Renal cortex interstitium (tissue), 11 donors: ENCODE data around the gene YIPF1. TPM values are rescaled to one million over a fixed set of nuclear protein-coding genes. Genes with fewer than 3 reads are reported as not detected.
"Not testable (repeated sequence)": the region's sequence is repeated elsewhere in the genome, so short reads cannot be mapped to it uniquely, and the experiment has no call there.

Source experiments
- DNase-seq, 11 donors: peaks; one replicate each; pipeline ENCODE4 v3.0.0-alpha.2; 2013; ENCODE audit warnings: low read depth in 9 of 11, low spot score in 4 of 11; ENCODE audit errors: extremely low read depth in 1 of 11
- polyA plus RNA-seq, 3 donors: library from polyadenylated mRNA; unstranded; fragments of 120-200 nt; gene quantifications; one replicate each; pipeline ENCODE4 v1.2.1, GENCODE V29; 2013; ENCODE audit not compliant: insufficient read length in 3 of 3

YIPF1 gene
- polyA plus RNA-seq, 3 donors, result 31.5 to 33.4 (median 32.8) TPM

DNA sequence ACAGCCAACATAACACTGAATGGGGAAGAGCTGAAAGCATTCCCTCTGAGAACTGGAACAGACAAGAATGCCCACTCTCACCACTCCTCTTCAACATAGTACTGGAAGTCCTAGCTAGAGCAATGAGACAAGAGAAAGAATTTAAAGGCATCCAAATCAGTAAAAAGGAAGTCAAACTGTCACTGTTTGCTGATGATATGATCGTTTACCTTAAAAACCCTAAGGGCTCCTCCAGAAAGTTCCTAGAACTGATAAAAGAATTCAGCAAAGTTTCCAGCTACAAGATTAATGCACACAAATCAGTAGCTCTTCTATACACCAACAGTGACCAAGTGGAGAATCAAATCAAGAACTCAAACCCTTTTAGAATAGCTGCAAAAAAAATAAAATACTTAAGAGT is 74.1 kb downstream of the YIPF1 start:
- DNase-seq, result not testable (repeated sequence)

DNA sequence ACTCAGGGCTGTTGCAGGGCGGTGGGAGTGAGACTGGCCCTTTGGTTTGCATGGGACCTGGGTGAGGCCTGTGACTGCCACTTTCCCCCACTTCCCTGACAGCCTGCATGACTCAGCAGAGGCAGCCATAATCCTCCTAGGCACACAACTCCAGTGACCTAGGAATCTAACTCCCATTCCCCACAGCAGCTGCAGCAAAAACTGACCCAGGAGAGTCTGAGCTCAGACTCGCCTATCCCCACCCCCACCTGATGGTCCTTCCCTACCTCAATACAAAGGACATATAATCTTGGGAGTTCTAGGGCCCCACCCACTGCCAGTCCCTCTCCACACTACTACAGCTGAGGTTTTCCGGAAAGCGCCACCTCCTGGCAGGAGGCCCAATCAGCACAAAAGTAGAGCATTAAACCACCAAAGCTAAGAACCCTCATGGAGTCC is 78.2 kb downstream of the YIPF1 start:
- DNase-seq, result no peak

DNA sequence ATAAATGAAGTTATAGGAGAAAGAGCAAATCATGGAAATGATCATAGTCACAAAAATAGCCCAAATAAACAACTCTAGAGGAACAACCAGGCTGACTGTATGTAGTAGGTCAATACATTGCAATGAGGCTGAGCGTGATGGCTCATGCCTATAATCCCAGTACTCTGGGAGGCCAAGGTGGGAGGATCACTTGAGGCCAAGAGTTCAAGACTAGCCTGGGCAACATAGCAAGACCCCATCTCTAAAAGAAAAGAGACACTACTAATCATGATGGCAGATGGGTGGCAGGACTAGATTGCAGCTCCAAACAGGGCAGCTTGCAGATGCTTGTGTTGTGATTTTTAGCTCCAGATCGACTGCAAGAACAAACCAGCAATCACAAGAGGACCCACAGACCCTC is 79.1 kb downstream of the YIPF1 start:
- no peak for DNase-seq

DNA sequence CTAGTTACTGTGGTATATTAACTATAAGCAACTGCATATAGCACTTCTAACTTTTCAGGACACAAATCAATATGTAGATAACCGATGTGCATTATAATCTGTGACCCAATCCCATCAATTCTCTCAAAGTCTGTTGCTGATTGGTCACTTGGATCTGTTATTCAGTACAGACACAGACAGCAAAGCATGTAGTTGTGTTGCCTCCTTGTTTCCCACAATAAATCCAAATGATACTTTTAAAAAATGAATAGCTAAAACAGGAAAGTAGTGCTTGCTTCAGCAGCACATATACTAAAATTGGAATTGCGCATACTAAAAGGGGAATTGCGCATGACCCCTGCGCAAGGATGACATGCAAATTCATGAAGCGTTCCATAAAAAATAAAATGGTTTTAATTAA is 79.6 kb downstream of the YIPF1 start:
- no peak for DNase-seq

DNA sequence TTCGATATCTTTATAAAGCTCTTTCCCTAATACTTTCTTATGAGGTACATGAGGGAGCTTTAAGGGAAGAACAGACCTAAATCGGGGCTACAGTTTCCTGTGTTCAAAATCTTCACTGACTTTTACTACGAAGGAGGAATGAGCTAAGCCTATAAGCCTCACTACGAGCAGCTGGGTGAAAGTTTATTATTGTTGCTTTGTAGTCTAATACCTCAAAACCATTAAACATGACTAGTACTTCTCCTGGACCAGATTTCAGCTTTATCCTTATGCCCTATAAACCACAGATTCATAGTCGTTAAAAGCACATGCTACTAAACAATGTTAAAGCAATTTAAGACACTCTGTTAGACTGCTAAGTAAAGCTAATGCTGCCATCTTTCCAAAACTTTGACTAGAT is 81.7 kb downstream of the YIPF1 start:
- no peak for DNase-seq

DNA sequence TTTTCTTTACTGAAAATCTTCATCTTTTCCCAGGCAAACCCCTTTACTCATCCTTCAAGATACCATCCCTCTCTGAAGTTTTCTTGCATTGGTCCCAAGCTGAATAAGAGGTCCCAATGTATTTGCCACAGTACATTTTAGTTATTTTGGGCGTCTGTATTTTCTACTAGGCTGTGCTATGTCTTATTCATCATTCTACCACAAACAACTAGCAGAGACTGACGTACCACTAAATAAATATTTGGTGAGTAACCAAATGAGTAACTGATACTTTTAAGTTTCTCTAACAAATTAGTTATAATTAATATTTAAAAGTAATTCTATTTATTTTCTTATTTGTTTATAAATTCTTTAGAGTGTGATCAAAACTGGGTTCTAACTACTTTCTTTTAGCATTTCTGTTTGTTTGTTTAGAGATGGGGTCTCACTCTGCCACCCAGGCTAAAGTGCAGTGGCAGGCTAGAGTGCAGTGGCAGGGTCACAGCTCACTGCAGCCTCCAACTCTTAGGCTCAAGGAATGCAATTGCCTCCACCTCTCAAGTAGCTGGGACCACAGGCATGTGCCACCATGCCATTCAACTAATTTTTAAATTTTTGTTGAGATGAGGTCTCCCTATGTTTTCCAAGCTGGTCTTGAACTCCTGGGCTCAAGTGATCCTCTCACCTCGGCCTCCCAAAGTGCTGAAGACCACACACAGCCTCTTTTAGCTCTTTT is 84.6 kb downstream of the YIPF1 start:
- DNase-seq, result no peak

DNA sequence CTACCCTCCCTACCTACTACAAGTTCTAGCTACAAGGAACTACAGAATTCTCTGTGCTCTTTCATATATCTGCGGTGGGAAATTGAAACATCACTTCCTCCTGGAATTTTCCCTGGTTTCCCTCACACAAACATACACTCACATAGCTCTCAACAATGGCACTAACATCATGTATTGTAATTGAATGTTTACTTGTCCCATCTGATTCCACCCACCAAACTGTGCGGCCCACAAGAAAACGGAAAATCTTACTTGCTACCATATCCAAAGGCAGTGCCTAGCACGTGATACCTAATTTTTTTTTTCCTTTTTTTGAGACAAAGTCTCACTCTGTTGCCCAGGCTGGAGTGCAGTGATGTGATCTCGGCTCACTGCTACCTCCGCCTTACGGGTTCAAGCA is 85.4 kb downstream of the YIPF1 start:
- DNase-seq, result no peak

Other genes with a start within 250 kb of the YIPF1 start
- 1 to 10 TPM; 2.2 to 4.8 (median 3.2) TPM for gene GLIS1, start 150.6 kb downstream of the YIPF1 start, polyA plus RNA-seq
- gene NDC1, start 51.5 kb downstream of the YIPF1 start, polyA plus RNA-seq, result 10 to 100 TPM; 26.8 to 33.6 (median 28.7) TPM
- 1 to 10 TPM; 5.1 to 6.4 (median 5.8) TPM for gene DIO1, start 4.4 kb upstream of the YIPF1 start, polyA plus RNA-seq
- gene IFT25, start 55.9 kb upstream of the YIPF1 start, polyA plus RNA-seq, result 10 to 100 TPM; 44.7 to 56.1 (median 53.2) TPM
- 10 to 100 TPM; 38.2 to 46.2 (median 44.7) TPM for gene LRRC42, start 56.6 kb upstream of the YIPF1 start, polyA plus RNA-seq
- gene LDLRAD1, start 128.4 kb upstream of the YIPF1 start, polyA plus RNA-seq, result under 1 TPM in 1 of 3 donors, not detected in 2; 0.07 TPM
- 100 to 1,000 TPM; 307 to 370 (median 331) TPM for gene TMEM59, start 163.4 kb upstream of the YIPF1 start, polyA plus RNA-seq
- 1 to 10 TPM; 7.7 to 9.2 (median 8.5) TPM for gene TCEANC2, start 163.8 kb upstream of the YIPF1 start, polyA plus RNA-seq